Stimulated activated CD4-positive, alpha-beta T cell treated with anti-CD3 and anti-CD28 coated beads, Interleukin-1b, Interleukin-23, amount 100 ng/mL, for 4 hours (primary cell): ENCODE data around the gene ACER1.
"Not testable (repeated sequence)": the region's sequence is repeated elsewhere in the genome, so short reads cannot be mapped to it uniquely, and the experiment has no call there.

Experiments used
- DNase-seq, 2 donors: peaks; one replicate each; pipeline ENCODE4 v3.0.0-alpha.2; 2020; ENCODE audit warnings: low read depth in 2 of 2

Gene ACER1

DNA sequence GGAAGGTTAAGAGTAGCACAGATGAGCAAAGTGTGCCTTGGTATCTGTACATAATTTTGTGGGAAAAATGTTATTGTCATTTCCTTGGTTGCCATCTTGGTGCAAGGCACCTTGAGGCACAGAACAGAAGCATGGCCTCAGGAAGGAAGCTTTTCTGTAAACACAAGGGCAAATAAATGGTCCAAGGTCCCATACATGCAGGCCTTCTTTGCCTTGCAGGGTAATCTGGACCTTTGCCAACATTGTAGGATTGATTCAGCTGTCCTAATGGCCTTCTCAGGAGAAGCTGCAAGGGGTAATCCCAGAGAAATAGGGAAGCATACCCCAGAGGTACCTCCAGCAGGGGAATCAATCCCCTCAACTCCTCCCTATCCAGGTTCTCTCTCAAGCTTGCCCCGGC is 44.7 kb downstream of the ACER1 start:
- no peak for DNase-seq

DNA sequence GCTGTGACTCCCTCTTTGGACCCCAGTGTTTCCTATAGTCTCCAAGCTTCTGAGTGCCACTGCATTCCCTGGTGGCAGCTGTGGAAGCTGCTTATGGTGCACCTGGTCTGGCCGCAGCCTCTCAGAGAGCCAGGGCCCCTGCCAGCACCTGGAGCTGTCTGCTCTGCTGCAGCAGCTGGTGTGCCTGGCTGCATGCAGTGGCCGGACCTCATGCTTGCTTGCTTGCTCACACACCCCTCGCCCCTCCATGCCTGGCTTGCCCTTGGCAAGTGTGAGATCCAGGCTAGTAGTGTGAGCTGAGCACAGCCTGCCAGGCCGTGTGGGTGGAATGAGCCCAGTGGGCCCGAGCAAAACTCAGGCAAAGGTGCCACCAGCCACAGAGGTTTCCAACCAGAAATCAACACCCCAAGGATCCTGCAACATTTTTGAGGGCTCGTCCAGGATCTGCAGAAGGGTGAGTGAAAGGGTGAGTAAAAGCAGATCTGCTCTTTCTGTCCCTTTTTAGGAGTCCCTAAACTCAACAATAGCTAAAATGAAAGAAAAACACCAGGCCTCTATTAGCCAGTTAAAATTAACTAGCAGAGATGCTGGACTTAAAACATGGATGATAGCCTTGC is 46.0 kb downstream of the ACER1 start:
- no peak for DNase-seq

DNA sequence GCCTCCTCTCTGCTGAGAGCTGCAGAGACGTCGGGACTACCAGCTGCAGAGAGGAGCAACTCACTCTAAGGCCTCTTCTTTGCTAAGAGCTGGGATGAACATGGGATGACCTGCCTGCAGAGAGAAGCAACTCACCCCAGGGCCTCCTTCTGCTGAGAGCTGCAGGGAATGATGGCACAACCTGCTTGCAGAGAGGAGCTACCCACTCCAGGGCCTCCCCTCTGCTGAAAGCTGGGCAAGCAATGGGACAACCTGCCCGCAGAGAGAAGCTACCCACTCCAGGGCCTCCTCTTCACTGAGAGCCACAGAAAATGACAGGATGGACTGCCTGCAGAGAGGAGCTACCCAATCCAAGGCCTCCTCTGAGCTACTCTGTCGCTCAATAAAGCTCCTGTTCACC is 46.7 kb downstream of the ACER1 start:
- no peak for DNase-seq

DNA sequence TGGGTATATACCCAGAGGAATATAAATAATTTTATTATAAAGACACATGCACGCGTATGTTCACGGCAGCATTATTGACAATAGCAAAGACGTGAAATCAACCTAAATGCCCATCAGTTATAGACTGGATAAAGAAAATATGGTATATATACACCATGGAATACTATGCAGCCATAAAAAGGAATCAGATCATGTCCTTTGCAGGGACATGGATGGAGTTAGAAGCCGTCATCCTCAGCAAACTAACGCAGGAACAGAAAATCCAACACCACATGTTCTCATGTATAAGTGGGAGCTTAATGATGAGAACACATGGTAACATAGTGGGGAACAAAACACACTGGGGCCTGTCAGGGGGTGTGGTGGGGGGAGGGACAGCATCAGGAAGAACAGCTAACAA is 51.0 kb downstream of the ACER1 start:
- not testable (repeated sequence) for DNase-seq

DNA sequence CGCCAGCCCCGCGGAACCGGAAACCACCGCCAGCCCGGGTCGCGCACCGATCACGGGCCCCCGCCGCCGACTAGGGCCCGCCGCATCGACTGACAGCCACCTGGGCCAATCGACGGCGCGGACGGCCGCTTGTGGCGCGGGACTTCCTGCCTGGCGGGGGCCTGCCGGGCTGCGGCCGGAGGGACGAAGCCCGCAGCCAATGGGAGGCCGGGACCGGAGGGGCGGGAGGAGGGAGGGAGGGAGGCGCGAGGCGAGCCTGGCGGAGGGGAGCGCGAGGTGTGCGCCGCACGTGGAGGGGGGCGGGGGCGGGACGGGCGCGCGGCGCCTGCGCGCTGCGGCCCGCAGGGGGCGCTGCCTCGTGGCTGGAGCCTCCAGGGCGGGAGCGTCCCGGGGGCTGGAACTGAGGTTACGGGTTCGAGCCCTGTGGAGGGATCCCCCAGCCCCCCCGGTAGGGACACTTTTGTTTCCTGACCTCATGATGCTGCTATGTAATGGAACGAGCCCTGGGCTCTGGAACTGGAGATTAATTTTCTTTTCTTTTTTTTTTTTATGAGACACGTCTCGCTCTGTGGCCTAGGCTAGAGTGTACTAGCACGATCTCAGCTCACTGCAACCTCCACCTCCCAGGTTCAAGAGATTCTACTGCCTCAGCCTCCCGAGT is 53.4 kb downstream of the ACER1 start, which contains the start of gene MLLT1:
TSS of gene MLLT1 (minus strand) at position 45 of the 661 bp plus-strand sequence. CDS start 191 bp downstream, outside the sequence.
- DNase-seq: peak; percentile 92 to 97

DNA sequence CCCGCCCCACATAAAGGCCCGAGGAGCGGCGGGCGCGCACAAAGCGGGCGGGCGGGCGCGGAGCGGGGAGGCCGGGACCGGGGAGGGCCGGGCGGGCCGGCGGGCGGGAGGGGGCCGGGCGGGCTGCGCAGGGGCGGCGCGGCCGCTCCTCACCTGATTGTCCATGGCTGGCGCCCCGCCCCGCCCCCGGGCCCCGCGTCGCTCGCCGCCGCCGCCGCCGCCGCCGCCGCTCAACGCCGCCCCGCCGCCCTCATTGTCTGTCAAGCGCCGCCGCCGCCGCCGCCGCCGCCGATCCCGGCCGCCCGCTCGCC is 53.8 kb downstream of the ACER1 start:
- no peak for DNase-seq

DNA sequence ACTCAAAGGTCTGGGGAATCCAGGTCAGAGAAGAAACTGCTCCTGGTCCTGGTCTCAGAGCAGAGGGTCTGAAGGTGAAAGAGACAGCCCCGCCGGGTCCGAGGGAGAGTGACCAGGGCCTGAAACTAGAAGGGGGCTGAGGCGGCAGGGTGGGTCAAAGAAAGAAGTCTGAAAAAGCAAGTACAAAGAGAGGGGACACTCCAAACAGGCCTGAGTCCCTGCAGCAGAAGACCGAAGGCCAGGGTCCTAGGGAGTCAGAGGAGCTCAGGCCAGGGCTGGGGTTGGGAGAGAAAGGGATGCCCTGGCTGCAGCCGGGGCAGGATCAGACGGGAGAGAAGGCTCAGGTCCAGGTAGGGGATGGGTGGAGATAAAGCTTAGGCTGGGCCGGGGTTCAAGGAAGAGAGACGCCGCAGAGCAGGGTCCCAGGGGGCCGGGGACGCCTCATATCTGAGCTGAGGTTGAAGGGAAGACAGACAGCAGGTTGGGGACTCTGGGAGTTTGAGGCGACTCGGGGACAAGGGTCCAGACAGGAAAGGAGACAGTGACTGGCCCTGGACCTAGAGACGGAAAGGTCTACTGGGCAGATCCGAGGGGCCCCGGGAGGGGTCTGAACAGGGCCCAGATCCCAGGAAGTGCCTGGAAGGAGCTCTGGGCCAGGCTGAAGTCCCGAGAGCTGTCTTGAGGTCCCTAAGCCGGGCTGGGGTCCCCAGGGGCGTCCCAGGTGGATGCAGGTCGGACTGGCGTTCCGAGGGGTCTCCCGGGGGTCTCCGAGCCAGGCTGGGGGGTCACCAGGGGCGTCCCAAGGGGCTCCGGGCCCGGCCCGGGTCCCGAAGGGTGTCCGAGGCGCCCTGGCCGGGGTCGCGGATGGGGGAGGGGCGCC is 54.4 kb downstream of the ACER1 start:
- no peak for DNase-seq

DNA sequence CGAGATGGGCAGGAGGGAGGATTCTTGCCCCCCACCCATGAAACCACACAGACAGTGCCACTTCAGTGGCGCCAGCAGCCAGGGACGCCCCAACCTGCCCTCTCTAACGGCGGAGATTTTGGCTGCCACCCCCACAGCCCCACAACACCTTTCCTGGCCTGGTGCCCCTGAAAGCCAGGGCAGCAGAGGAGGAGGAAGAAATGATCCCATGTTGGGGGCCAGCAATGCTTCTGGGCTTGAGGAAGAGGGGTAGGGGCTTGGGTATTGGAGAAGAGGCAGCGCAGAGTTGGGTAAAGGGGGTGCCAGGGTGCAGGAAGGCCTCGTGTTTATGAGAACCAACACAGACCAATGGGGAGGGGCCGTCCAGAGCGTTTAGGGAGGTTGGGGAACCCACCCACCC is 55.4 kb downstream of the ACER1 start:
- no peak for DNase-seq

DNA sequence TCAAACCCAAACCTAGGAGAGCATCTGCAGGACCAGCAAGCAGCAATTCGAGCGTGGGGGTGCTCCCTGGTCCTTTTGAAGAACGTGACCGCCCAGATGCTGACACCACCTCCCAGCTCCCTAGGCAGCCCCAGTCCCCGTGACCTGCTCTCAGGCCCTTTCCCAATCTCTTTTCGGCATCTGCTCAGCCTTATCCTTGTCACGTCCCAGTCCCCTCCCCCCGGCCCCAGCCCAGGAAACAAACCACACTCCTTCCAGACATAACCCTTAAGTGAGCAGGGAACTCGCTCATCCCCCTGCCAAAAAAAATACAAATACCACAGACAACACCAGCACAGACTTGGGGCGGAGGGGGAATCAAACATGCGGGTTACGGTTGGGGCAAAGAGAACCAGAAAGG is 57.0 kb downstream of the ACER1 start:
- no peak for DNase-seq

DNA sequence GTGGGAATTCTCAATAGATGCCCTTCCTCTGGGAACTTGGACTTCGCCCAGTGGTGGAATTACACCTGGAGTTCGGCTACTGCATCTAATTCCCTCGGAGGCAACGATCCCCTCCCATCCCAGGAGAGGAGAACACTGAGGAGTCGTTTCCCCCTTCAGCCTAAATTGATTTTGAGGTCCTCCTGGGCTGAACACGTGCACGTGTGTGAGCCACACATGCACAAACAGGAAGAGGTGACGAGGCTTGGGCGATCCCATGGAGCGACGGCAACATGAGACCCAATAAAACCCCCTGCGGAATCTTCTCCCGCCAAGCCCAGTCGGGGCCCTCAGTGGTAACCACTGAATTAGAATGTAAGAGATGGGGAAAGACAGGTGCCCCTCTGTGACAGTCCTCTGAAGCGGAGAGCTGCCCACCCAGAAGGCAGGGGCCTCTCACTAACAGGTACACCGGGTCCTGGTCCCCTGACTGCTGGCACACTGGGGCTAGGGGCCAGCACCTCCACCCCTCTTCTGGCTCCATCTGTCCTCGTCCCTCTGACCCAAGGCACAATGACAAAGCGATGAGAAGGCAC is 58.2 kb downstream of the ACER1 start:
- no peak for DNase-seq

DNA sequence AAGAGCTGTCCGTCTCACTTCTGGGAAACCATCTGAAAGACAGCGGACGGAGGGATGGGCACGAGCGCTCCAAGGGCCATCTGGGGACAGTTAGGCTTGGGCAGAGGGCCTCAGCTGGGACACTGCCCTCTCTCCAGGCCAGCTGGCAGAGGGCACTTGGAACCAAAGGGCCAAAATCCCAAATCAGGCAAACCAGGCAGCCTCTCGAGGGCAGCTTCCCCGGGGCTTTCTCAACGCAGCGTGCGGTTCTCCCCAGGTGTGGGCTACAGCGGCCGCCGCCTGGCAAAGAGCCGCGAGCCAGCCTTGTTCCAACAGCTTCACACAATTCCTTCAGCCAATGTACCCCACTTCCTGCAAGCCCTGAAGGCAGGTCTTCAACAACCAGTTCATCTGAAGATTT is 58.7 kb downstream of the ACER1 start:
- DNase-seq: no peak

DNA sequence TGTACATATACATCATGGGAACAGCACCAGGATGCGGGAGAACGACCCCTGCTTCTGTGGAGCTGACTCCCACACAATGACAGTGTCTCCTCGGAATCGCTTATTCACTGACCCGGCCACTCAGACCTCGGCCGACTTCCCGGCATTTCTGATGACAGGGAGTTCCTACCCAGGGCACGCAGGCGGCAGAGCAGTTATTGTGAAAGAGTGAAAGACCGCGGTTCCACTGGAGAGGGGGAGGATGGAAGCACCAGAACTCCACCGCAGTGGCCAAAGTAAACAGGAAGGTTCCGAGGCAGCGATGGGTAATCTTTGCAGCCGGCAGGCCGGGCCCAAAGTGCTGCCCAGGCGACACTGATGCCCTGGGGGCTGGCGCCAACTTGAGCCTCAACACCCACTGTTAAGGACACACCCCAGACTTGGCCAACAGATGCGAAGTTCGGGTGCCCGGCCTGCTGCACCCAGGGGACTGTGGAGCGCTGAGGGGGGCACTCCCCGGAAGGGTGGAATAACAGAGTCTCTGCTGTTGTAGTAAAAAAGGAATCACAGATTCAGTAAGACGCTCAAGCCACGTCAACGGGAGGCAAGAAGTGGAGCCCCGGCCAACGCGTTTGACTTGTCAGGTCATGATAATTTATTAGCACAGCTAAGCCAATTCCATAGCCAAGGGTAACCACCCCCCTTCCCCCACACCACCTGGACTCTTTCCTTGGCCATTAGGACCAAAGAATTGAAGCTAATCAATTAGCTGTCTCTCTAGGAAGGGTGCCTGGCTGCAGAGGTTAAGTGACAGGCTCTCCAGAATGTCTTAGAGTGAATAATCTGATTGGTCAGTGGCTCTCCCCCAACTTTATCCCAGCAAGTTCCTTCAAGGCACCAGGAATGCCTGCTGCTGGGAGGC is 59.5 kb downstream of the ACER1 start:
- DNase-seq: no peak

DNA sequence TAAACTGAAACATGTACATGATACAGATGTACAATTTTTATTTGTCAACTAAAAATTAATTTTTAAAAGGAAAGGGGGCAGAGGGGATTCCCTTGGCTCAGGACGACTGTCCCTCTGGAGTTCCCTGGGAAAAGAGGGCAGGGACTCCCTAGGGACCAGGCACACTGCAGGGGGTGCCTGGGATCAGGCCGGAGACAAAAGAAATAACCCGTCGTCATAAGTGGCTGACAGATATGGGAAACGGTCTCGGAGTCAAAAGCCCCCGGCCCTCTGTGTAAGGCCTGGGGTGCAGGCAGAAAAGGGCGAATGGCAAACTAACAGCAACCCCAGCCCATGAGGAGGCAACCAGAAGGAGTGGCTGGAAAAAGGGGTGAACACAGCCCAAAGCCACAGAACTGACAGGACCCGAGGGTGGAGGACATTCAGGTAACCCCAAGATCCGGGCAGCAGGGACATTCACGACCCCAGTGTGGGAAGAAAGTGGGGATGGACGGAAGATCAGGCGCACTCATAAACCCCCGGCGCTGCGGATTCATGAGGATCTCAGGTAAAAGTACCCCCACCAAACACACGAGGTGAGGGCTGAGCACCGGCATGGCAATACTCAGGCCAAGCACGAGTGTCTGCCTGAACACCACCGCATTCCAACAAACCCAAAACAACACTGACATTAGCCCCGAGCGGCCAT is 60.4 kb downstream of the ACER1 start:
- no peak for DNase-seq

DNA sequence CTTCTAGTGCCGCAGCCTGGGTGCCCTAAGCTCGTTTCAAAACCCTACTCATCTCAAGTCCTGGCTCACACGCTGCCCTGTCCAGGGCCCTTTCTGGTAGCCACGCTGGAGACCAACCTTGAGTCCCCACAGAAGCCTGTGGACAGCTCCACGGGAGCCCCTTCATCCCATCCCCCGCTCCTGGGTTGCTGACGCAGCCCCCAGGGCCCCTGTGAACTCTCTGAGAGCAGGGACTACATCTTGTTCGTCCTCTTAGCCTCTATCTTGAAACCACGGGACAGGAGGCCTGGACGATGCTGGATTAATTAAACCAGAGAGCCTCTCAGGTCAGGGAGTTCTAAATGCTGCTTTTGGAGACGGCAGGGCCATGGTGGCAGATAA is 61.0 kb downstream of the ACER1 start:
- DNase-seq: no peak

DNA sequence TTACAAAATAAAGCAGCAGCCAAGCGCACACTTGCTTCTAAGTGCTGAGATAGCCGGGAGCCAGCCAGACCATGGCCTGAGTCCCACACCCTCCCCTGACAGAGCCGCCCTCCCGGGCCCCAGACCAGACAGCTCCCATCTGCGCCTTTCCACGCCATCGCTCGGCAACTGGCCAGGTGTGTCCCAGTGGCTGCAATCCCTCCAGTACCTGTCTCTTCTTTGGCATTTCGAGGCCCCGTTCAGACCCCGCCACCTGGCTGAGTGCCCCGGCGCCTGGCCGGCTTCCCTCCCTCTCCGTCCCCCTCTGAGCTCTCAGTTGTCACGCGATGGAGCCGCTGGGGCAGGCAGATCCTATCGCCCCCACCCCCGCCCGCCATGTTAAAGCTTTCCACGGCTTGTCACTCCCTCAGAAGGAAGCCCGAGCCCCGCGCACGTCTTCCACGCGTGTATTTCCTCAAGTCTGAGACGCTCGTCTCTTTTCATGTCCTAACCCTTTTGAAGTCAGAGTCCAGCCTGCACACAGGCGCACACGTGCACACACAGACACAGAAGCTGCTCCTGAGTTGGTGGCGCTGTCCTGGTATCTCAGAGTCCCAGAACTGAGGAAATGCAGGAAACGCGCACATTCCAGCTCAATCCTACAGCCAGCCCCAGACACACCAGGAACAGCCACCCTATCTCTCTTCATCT is 61.5 kb downstream of the ACER1 start:
- no peak for DNase-seq

DNA sequence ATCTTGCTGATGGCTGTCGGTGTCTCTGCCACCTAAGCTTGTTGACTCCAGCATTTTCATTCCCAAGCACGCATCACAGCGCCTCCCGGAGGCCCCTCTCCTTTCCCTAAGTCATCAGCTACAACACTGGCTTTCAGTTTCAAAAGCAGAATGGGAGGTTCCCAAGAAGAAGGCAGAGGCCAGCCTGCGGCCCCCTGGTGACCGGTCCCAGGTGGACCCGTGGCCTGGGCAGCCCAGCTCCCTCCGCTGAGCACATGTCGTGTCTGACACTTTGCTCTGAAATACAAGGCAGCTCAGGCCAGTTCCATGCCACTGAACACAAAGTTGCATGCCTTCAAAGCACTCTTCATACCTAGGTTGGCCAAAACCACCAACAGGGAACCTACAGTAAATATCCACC is 62.2 kb downstream of the ACER1 start:
- DNase-seq: no peak

DNA sequence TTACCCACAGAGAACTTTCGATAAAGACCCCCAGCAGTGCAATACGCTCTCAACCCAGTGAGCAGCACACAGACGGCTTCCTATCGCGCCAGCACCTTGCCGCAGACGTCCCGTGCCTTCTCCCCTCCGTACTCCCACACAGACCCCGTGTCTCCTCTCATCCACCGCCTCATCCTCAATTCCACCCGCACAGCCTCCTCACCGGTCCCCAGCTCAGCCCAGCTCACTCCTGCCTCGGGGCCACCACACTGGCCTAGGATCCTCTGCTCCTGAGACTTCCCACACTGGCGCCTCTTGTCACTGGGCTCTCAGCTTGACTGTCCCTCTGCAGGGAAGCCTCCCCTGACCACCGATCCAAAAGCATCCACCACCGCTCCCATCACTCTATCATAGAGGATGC is 62.6 kb downstream of the ACER1 start:
- DNase-seq: no peak

DNA sequence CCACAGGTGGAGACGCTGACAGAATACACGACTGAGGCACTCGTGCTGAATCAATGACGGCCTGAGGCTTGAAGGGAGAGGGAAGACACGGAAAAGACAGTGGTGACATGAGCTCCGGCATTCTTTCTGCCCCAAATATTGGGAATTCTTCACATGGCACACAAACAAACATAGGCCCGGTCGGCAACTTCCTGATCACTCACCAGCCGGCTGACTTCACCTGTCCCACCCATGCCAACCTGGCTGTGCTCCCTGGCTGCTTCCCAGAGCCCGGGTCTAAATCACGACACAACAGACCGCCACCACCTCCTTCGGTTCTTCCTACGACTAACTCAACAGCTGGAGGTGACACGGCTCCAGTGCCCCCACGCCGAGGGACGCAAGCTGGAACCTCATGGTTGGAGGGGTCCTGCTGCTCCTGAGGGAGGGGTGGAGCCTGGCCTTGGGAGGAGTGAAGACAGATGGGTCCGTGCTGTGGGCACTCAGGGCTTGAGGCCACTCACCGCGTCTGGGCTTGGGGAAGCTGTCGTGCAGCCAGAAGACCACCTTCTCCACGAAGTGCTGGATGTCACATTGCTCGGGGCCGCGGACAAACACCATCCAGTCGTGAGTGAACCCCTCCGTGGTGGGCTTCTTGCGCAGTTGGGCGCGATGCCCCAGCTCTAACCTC is 63.2 kb downstream of the ACER1 start:
- DNase-seq: no peak

DNA sequence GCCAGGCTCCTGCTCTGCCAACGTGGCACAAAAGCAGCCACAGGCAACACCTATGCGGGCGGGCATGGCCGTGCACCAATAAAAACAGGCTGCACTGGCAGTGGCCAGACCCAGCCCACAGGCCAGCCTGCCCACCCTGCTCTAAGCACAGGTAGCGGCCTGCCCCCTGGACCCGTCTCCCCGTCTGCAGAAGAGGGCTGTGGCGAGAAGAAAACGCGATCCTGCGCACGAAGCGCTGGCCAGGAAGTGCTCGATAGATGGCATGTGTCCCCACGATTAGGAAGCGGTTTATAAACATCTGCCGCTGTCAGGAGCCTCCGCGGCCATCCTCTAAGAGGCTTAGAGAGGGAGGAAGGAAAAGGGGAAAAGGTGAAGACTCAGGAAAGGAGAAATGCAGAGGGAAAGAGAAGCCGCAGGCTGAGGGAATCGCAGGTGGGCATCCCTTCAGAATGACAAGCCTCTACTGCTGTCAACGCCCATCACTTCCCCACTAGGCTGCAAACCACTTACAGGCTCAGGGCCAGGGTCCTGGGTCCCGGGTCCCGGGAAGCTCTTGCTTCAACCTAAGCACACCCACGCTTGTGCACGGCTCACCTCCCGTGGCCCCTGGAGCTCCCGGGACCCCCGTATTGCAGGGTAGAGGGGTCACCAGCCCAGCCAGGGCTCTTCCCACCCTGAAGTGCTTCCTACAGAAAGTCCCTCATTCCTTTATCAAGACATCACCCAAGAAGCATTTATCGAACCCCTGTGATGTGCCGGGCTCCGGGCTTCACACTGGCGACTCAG is 64.1 kb downstream of the ACER1 start:
- DNase-seq: no peak
